Dermis blood vessel endothelial cell (primary cell): Measurements from ENCODE around the gene BCORL1. TPM values are rescaled to one million over a fixed set of nuclear protein-coding genes. Genes with fewer than 3 reads are reported as not detected.

ENCODE experiments used
- DNase-seq: peaks from one replicate; pipeline ENCODE4 v3.0.0; 2010
- total RNA-seq: library from RNA; depleted of rRNA; stranded (reverse); fragments of >200 nt; gene quantifications from 2 replicates; pipeline ENCODE4 v1.2.3, GENCODE V29; 2014

The BCORL1 gene, protein sequence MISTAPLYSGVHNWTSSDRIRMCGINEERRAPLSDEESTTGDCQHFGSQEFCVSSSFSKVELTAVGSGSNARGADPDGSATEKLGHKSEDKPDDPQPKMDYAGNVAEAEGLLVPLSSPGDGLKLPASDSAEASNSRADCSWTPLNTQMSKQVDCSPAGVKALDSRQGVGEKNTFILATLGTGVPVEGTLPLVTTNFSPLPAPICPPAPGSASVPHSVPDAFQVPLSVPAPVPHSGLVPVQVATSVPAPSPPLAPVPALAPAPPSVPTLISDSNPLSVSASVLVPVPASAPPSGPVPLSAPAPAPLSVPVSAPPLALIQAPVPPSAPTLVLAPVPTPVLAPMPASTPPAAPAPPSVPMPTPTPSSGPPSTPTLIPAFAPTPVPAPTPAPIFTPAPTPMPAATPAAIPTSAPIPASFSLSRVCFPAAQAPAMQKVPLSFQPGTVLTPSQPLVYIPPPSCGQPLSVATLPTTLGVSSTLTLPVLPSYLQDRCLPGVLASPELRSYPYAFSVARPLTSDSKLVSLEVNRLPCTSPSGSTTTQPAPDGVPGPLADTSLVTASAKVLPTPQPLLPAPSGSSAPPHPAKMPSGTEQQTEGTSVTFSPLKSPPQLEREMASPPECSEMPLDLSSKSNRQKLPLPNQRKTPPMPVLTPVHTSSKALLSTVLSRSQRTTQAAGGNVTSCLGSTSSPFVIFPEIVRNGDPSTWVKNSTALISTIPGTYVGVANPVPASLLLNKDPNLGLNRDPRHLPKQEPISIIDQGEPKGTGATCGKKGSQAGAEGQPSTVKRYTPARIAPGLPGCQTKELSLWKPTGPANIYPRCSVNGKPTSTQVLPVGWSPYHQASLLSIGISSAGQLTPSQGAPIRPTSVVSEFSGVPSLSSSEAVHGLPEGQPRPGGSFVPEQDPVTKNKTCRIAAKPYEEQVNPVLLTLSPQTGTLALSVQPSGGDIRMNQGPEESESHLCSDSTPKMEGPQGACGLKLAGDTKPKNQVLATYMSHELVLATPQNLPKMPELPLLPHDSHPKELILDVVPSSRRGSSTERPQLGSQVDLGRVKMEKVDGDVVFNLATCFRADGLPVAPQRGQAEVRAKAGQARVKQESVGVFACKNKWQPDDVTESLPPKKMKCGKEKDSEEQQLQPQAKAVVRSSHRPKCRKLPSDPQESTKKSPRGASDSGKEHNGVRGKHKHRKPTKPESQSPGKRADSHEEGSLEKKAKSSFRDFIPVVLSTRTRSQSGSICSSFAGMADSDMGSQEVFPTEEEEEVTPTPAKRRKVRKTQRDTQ (N-terminal part only)
- 3.4 and 7.1 TPM in 2 replicates for total RNA-seq

DNA sequence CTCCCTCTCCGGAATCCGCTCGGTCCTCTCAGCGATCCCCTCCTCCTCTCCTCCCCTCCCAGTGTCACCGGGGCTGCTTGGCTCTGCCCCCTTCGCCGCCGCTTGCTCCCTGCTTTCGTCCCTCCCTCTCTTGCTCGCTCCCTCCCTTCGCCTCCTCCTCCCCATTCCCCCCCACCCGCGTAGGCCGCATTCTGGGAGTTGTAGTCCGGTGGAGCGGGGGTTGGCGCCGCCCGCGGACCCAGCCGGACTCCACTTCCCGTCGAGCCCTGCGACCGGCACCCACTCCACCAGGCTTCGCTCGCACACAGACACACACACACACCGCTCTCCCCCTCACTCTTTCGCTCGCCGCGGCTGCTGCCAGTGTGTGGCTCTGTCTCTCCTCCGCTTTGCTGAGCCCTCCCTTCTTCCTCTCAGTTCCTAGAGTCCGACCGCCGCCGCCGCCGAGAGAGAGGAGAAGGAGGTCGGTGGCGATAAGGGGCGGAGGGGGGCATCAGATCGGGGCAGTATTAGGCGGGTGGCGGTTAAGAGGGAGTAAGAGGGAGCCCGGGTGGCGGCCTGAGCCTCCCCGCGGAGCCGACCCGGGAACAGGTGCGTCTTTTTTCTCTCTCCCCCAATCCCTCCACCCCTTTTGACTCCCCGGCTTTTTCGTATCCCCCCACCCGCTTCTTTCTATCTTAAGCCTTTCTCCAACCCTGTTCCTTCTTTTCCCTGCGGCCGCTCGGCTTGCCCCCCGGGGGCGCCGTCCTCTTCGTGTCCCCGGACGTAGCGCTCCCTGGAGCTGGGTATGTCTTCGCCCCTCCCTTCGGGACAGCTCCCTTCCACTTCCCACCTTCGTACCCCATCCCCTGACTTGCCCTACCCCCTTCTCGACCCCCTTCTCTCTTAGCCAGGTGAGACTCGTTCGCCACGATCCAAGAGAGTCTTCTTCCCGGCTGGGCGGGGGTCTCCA is at the start of gene BCORL1:
BCORL1 (plus strand) TSS at position 336 of the 952 bp plus-strand sequence. CDS start 22,597 bp downstream, outside the sequence.
- DNase-seq, result peak; percentile 88

DNA sequence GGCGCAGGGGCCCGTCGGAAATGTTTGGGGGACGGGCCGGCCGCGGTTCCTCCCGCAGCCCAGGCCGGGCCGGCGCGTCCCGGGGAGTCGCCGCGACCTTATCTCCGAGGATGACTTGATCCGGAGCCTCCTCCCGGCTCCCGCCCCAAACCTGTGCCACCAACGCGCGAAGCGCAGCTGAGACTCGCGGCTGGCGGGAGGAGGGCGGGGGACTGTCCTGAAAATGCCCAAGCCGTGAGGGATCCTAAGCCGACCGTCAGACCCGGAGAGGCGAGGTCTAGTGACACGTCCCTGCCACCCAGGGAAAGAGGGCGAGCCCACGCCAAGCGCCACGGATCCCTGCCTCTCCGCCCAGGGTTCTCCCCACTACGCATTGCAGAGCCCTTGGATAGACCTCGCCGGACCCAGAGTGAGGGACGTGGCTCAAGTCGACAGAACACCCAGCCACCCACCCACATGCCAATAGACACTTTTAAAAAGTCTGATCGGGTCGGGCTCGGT is 49.6 kb upstream of the BCORL1 start:
- DNase-seq, result peak; percentile 22

DNA sequence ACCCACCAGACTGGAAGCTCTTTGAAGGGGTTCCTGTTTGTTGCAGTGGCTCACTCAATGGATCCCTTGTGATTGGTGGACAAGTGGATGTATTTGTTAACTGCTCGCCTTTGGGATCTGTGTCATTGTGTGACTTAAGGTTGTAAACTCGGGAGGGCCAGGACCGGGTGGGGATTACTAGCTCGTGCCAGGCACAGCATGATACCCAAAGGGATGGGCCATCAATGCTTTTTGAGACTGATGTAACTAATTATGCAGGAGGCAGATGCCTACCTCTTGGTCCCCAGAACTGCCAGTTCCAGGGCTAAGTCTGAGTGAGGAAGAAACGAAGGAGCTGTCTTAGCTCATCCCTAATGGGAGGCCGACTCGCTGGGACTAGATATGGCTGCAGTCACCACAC is 48.7 kb upstream of the BCORL1 start:
- DNase-seq, result no peak

DNA sequence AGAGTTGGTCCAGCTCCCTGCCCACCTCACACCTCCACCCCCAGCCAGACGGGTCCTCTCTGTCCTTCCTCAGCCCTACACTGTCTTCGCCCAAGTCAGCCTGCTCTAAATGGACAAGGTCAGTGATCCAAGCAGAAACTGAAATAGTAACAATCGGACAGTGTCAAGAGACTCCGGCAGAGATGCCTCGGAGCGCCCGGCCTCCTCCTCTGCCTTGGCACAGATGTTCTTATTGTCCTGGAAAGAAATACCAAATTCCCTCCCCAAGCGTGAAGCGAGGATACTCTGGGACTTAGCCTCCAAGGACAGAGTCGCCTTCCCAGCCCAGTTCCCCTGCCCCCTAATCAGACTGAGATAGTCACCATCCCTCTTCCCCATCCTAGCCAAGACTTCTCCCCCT is 48.0 kb upstream of the BCORL1 start:
- DNase-seq, result no peak

DNA sequence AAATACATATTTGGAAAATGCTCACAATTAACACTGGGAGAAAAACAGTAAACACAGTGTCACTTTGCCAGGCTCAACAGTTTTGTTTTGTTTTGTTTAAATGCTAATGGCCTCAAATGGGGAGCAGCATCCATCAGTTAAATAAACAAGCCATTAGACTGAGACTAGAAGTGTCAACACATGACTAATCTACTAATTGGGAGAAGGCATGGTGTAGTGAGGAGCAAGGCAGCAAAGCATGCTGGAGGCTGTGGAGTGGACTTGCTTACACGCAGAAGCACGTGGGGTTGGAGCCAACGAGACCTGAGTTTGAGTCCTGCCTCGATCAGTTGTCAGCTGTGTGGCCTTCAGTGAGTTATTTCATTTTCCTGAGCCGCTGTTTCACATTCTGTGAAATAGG is 47.5 kb upstream of the BCORL1 start:
- no peak for DNase-seq

DNA sequence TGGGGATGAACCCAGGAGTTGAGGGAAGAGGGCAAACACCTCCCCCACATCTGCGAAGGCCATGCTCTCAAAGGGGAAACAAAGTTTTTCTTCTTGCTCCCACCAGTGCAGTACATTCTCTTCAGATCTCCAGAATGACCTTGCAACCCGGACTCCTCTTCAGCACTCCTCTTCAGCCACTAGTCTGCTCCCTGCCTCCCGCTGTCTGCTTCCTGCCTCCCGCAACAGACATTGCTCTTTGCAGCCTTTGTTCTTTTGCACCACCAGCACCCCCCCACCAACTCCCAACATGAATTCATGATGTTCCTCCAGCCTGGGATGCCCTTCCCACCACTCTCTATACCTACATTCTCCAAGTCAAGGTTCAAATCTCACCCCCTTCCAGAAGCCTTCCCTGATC is 44.4 kb upstream of the BCORL1 start:
- no peak for DNase-seq

DNA sequence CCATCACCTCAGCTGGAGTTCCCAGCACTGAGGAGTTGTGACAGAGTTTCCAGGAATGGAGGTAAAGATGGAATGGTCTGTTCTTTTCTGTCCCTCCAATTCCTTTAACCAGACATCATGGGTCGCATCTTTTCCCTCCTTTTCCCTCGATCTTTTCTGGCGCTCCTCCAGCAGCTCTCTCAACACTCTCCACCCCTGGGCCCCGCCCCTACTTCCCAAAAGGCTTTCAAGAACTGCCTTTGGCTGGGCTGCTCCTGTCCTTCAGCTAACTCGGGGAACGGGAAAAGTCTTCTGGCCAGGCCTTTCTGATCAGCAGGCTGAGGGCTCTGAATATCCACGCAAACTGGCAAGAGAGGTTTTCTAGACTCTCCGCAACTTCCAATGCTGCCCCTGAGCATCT is 42.4 kb upstream of the BCORL1 start:
- no peak for DNase-seq

DNA sequence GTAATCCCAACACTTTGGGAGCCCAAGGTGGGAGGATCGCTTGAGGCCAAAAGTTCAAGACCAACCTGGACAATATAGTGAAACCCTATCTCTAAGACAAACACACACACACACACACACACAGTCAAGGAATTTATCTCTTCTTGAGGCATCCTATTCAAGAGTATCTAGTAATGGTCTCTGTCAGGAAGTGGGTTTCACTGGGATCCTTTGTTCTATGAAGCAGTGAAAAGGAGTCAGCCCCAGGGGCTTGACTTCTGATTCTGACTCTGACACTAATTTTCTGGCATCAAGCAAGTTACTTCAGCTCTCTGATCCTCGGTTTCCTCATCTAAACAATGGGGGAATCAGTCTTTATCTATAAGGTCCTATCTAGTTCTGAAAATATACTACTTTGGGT is 41.7 kb upstream of the BCORL1 start:
- no peak for DNase-seq

DNA sequence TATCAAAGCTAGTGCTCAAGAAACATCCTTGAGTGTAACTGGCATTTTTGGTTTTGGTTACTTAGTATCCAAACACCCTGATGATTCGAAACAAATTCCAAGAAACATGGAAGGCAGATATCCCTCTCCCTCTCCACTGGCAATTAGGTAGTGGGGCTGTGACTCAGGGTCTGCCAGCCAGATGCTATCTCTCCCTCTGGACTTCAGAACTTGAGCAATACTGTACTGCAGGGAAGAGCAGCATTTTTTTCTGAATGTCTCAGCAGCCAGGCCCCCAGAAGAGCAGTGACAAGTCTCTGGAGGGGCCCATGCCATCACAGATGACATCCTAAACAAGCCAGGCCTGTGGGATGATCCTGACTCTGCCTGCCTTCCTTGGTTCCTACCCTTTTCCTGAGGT is 37.3 kb upstream of the BCORL1 start:
- DNase-seq, result no peak

DNA sequence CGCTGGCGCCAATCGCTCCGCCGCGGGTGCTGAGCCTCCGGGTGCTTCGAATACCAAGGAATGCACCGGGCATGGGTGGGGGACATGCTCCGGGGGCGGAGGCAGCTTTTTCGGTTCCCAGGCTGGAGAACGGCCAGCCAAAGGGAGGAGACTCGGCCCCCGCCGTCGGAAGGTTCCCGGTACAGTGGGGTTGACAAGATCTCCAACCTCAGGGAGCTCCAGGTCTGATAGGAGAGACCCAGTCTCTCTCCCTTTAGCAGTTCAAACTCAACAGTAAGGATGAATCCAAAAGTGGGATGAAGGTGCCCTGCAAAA is 29.1 kb upstream of the BCORL1 start:
- DNase-seq, result no peak

DNA sequence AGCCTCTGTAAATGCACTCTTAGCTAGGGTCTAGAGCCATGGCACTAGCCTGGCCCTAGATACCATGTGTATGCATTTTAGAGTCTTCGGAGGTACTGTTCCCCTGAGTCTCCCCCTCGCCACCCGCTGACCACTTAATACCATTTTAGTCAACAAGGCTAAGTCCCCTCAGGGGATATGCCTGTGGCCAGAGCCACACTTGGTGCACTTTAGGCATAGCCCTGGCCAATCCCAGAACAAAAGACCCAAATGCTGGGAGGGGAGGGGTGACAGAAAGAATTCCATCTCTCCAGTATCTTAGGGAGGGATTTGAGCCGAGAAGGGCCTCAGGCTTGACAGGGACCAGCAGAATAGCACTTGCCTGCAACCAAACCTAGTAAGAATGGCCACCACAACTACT is 28.6 kb upstream of the BCORL1 start:
- DNase-seq, result no peak

DNA sequence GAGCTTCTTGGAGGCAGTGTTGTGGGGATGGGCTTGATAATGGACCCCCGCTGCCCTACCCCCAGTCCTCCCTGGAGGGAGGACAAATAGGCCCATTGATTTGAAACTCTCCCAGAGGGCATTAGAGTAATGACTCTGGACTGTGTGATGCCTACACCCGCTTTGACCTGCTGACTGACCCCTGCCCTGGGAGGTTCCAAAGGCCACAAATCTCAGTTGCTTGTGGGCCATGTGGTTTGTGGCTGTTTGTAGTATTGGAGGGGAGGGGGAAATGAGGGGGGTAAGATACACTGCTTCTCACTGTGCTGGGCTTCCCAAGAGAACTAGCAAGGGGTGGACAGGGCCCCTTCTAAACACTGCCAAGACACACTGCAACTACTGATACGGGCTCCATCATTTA is 27.6 kb upstream of the BCORL1 start:
- no peak for DNase-seq

DNA sequence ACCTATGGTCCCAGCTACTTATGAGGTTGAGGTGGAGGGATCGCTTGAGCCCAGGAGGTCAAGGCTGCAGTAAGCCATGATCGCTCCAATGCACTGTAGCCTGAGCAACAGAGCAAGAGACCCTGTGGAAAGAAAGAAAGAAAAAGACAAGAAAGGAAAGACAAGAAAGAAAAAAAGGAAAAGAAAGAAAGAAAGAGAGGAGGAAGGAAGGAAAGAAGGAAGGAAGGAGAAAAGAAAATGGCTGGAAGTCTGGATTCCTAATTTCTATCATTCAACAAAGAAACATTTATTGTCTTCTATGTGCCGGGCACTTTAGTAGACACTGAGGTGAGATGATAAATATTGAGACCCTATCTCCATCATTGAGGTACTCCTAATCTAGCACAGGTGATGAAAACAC is 26.8 kb upstream of the BCORL1 start:
- no peak for DNase-seq

DNA sequence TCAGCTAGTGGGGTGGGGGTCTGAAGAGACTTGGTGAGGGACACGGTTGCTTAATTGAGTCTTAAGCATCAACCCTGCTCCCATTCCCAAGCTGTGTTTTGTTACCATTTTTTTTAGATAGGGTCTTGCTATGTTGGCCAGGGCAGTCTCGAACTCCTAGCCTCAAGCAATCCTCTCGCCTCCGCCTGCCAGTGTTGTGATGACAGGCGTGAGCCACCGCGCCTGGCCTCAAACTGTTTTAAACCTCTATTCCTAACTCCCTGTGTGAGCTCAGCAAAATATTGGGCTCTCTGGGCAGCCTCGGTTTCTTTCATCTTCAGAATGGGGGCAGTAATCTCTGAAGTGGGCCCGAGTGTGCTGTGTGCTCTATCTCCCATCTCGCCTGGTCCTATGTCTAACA is 26.3 kb upstream of the BCORL1 start:
- DNase-seq, result no peak

DNA sequence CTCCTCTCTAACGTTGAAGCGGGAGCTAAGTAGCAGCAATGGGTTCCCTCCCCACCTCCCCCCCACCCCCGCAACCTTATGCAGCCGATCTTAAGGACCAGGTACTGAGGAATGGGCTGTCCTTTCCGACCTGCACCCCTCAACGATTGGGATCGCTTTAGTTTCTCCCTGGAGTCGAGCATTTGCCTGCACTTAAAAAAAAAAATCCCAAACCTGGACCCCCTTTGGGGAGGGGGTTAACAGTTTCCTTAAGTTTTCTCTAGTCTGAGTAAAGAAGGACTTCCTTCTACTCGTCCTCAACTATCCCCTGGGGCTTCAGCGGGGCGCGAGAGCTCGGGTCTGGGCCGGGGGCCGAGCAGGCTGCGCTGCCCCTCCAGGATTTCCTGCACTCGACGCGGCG is 25.7 kb upstream of the BCORL1 start:
- no peak for DNase-seq

DNA sequence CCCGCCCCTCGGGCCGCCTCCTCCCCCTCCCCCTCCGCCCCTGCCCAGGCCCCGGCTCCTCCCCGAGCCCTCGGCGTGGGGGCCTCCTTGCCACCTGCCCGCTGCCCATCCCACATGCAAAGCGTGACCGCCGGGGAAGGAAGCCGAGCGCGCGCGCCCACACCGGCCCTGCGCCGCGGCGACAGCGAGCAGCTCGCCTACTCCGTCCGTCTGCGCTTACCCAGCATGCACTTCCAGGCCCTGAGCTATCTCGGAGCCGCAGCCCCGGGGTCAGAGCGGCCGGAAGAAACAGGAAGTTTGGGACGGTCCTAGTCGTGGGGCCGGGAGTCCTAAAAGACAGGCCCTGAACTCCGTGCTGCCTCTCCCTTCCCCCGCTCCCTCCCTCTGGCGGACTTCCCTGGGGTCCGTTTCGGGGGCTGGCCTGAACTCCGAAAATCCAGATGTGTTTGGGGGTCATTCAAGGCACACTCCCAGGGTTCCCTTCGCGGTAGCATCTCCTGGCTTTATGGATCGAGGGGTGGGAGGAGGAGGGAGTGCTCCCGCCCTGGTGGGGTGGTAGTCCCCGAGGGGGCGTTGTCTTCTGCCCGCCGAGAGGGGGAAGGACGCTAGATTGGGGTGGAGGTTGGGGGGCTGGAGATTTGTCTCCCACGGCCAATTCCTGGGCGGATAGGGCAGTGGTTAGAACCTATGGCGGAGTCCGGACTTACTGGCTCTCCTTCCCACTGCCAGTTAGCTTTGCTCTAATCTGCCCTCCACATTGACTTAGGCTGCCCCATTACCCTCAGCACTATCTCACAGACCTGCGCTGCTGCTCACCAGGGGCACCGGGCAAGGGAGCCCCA is 25.0 kb upstream of the BCORL1 start:
- peak; percentile 52 for DNase-seq

DNA sequence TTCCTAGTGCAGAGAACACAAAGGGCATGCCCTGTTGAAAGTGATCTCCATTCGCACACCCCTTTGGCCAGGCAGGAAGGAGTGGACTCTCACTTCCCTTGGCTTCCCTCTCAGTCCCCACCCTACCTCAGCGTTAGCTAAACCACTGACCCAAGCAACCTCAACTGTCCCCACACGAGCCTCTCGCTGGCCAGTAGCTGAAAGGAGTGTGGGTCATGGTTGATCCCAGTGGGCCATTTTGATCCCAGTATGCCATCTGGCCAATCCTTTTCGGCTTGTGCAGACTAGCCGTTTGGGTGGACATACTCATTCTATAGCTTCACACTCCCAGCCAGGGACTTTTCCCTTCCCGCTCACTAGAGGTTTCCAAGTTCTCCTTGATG is 24.4 kb upstream of the BCORL1 start:
- DNase-seq, result no peak

DNA sequence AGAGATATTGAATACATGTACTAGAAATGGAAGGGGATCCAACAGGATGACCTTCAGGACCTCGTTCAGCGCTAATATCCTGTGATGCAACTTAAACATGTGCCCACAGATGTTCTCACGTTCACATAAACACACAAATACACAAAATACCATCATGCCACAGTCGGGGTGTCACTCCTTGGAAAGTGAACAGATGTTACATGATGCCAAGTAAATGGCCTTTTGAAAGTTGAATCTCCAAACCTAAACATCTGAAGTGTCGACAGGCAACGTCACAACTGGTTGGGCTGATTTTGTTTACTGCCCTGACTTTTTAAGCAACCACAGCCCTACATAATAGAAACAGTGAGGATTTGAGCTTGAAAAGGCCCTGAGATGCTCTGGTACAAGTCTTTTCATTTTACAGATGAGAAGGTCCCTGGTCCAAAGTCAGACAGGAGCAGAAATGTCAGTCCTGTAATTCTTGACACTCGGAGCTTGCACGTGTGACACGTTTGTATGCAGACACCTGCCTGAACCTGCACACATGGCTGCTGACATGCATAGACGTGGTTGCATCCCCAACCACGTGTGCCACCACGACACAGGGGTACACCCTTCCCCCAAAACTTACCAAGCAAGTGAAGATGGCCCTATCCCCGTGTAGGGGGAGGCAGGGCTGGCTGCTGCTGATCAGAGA is 23.5 kb upstream of the BCORL1 start:
- no peak for DNase-seq

DNA sequence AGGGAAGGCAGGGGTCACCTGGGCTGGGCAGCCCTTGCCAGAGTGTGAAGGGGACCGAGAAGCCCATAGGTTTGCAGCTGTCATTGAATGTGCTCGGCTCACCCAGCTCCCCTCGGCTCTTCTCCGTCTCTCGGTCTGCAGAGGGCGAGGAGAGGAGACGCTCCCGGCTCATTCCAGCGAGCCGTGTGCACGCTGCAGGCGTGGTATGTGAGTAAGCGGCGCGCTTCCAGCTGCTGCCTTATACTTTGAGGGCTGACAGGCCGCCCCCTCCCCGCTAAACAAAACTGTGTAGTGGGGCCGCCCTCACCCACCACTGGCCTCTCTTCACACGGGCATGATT is 23.0 kb upstream of the BCORL1 start:
- DNase-seq, result no peak
